GM23338 (cell line): ENCODE data around the gene PLCL1. TPM values are rescaled to one million over a fixed set of nuclear protein-coding genes. Genes with fewer than 3 reads are reported as not detected.

Experiments used
- ATAC-seq: fragments of 200-7000 bp; cut with Tn5 transposase; 3 replicates; pipeline ENCODE4 v1.9.1; 2020
- DNase-seq: peaks from one replicate; pipeline ENCODE4 v3.0.0-alpha.2; 2015; ENCODE audit warnings: low spot score
- H2AFZ ChIP-seq: fragments of 200-600 bp; sonication (generic); 2 replicates; pipeline ENCODE4 v1.8.0; 2016; ENCODE audit warnings: antibody characterized with exemption, mild to moderate bottlenecking, moderate library complexity
- H3F3A ChIP-seq: fragments of 200-600 bp; sonication (generic); replicated peaks from 2 replicates; pipeline ENCODE4 v1.8.0; 2017; ENCODE audit warnings: antibody characterized with exemption, mixed run types, low read depth
- H3K27ac ChIP-seq: fragments of 200-600 bp; sonication (generic); 2 replicates; pipeline ENCODE4 v1.6.1; 2016; ENCODE audit warnings: low read depth
- H3K27me3 ChIP-seq: fragments of 200-600 bp; sonication (generic); 2 replicates; pipeline ENCODE4 v1.8.0; 2016; ENCODE audit warnings: mild to moderate bottlenecking, mixed run types, moderate library complexity; ENCODE audit not compliant: insufficient read depth
- H3K36me3 ChIP-seq: fragments of 200-600 bp; sonication (generic); 2 replicates; pipeline ENCODE4 v1.8.0; 2016; ENCODE audit warnings: mild to moderate bottlenecking; ENCODE audit not compliant: insufficient read depth
- H3K4me1 ChIP-seq: fragments of 200-600 bp; sonication (generic); 2 replicates; pipeline ENCODE4 v1.8.0; 2016; ENCODE audit warnings: mild to moderate bottlenecking, moderate library complexity; ENCODE audit not compliant: insufficient read depth
- H3K4me2 ChIP-seq: fragments of 200-600 bp; sonication (generic); 2 replicates; pipeline ENCODE4 v1.7.1; 2017; ENCODE audit warnings: mixed run types
- H3K4me3 ChIP-seq: fragments of 200-600 bp; sonication (generic); 2 replicates; pipeline ENCODE4 v1.6.1; 2016; ENCODE audit warnings: mixed run types
- H3K79me2 ChIP-seq: fragments of 200-600 bp; sonication (generic); replicated peaks from 2 replicates; pipeline ENCODE4 v1.8.0; 2017; ENCODE audit warnings: mild to moderate bottlenecking; ENCODE audit not compliant: insufficient read depth
- H3K9me2 ChIP-seq: fragments of 200-600 bp; sonication (generic); 2 replicates; pipeline ENCODE4 v1.8.0; 2017; ENCODE audit not compliant: insufficient read depth
- H4K20me1 ChIP-seq: fragments of 200-600 bp; sonication (generic); replicated peaks from 2 replicates; pipeline ENCODE4 v1.8.0; 2017; ENCODE audit warnings: mild to moderate bottlenecking; ENCODE audit not compliant: insufficient read depth
- H3K27ac Mint-ChIP-seq: 2 replicates; pipeline ENCODE4 v1.8.0; 2020; ENCODE audit warnings: inconsistent platforms, mild to moderate bottlenecking, moderate library complexity, mixed read lengths
- H3K27me3 Mint-ChIP-seq: 3 replicates; pipeline ENCODE4 v1.8.0; 2022; ENCODE audit warnings: low read depth, mild to moderate bottlenecking, moderate library complexity, mixed read lengths, inconsistent platforms; ENCODE audit not compliant: insufficient read depth, poor library complexity
- H3K36me3 Mint-ChIP-seq: 3 replicates; pipeline ENCODE4 v1.8.0; 2021; ENCODE audit warnings: low read depth, mild to moderate bottlenecking, inconsistent platforms, moderate library complexity, mixed read lengths
- H3K4me1 Mint-ChIP-seq: 3 replicates; pipeline ENCODE4 v1.8.0; 2020; ENCODE audit warnings: mild to moderate bottlenecking, inconsistent platforms, mixed read lengths
- H3K4me3 Mint-ChIP-seq: 3 replicates; pipeline ENCODE4 v1.8.0; 2021; ENCODE audit warnings: moderate library complexity, mild to moderate bottlenecking, inconsistent platforms, mixed read lengths
- H3K9me3 Mint-ChIP-seq: 3 replicates; pipeline ENCODE4 v1.8.0; 2020; ENCODE audit warnings: moderate library complexity, mild to moderate bottlenecking, inconsistent platforms, mixed read lengths
- CREB1 ChIP-seq: fragments of 250-450 bp; sonication (Bioruptor Pico); IDR thresholded peaks from 2 replicates; pipeline ENCODE4 v1.5.0; 2020; ENCODE audit warnings: low read depth, mild to moderate bottlenecking, moderate library complexity
- EZH2 ChIP-seq: fragments of 200-600 bp; sonication (generic); IDR thresholded peaks from one replicate; pipeline ENCODE4 v1.8.0; 2017; ENCODE audit warnings: antibody characterized with exemption, mild to moderate bottlenecking, low read depth; ENCODE audit not compliant: unreplicated experiment
- EZH2phosphoT487 ChIP-seq: fragments of 200-600 bp; sonication (generic); IDR thresholded peaks from one replicate; pipeline ENCODE4 v1.8.1; 2018; ENCODE audit warnings: antibody characterized with exemption; ENCODE audit not compliant: unreplicated experiment
- JUNB ChIP-seq: IDR thresholded peaks from one replicate; pipeline ENCODE4 v1.6.1; 2016; ENCODE audit warnings: antibody characterized with exemption; ENCODE audit not compliant: unreplicated experiment
- NANOG ChIP-seq: IDR thresholded peaks from 2 replicates; pipeline ENCODE4 v1.6.1; 2016; ENCODE audit warnings: antibody characterized with exemption, borderline replicate concordance
- POLR2AphosphoS5 ChIP-seq: IDR thresholded peaks from 2 replicates; pipeline ENCODE4 v1.6.1; 2016; ENCODE audit warnings: antibody characterized with exemption, low read depth
- STAT1 ChIP-seq: IDR thresholded peaks from one replicate; pipeline ENCODE4 v1.6.1; 2016; ENCODE audit warnings: antibody characterized with exemption; ENCODE audit not compliant: unreplicated experiment
- ZNF114 ChIP-seq: fragments of 250-450 bp; sonication (Bioruptor Pico); IDR thresholded peaks from 2 replicates; pipeline ENCODE4 v1.5.0; 2020; ENCODE audit warnings: mild to moderate bottlenecking, moderate library complexity
- ZNF331 ChIP-seq: fragments of 250-450 bp; sonication (Bioruptor Pico); IDR thresholded peaks from 2 replicates; pipeline ENCODE4 v1.5.0; 2020; ENCODE audit warnings: low read depth, mild to moderate bottlenecking, moderate library complexity
- polyA plus RNA-seq: library from polyadenylated mRNA; unstranded; fragments of >200 nt; fragmentation: Nextera tagmentation; extraction: Ambion mirVana; gene quantifications from 2 replicates; pipeline ENCODE4 v1.2.1, GENCODE V29; 2016
- total RNA-seq: library from RNA; depleted of rRNA; stranded (reverse); fragments of >200 nt; shearing (Covaris generic); gene quantifications from 2 replicates; pipeline ENCODE4 v1.2.3, GENCODE V29; 2014
- TF ChIP-seq, protein P1 (sequence below), 2 experiments: fragments of 200-600 bp in 1 of 2; sonication (generic) in 1 of 2; conservative IDR thresholded peaks; 2 replicates each; pipeline versions ENCODE4 v1.5.1 to v1.6.1; 2016 to 2017; ENCODE audit warnings: antibody characterized with exemption in 2 of 2, low read depth in 2 of 2, mild to moderate bottlenecking in 2 of 2, moderate library complexity in 1 of 2
- TF ChIP-seq, protein P2 (sequence below): IDR thresholded peaks from one replicate; pipeline ENCODE4 v1.6.1; 2018; ENCODE audit warnings: antibody characterized with exemption; ENCODE audit not compliant: unreplicated experiment
- TF ChIP-seq, protein P3 (sequence below): IDR thresholded peaks from 2 replicates; pipeline ENCODE4 v1.6.1; 2016; ENCODE audit warnings: antibody characterized with exemption
- TF ChIP-seq, protein P4 (sequence below): fragments of 250-450 bp; sonication (Bioruptor Pico); IDR thresholded peaks from 2 replicates; pipeline ENCODE4 v1.5.0; 2020; ENCODE audit warnings: mild to moderate bottlenecking, moderate library complexity

The PLCL1 gene
- total and polyA plus RNA-seq, 2 experiments from 2014 or later = not detected

DNA sequence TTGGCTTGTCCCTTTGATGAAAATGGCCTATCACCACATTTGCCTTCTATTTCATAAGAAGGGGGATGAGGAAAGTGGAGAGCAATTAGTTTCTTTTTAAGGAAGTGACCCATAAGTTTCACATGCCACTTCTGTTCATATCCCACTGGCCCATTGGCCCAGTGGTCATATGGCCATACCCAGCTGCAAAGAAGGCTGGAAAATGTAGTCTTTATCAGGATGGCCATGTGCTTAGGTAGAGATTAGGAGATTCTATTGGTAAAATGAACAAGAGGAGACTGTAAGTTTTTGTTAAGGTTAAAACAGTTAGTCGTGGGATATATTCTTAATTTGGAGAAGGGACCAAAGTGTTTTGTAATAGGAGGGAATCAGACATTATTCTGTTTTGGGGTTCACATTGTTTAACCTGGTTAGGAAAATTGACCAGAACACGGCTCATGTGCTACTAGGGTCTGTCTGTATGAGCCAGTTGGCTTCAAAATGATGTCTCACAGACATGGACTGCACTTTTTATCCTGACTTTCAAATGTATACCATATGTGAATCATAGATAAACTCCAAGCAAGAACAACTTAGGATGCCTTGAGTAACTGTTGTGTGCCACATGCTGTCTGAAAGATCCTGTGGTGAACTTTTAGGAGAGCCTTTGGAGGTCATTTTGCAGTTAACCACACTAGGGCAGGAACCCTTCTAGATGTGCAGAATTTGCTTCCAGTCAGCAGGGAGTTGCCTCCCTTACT is 17.3 kb downstream of the PLCL1 start:
- Histone ChIP-seq H3K9me2 (peaks cover 7% of the 10 kb centered on the region; the same call in 1 of the 2 replicates), H4K20me1 (no peaks in the 10 kb centered on the region), H3K4me1 (peaks cover 7% of the 10 kb centered on the region), H3K4me3 (no peak overlapping the region), H3K27ac (no peak overlapping the region), H3F3A (no peaks in the 10 kb centered on the region), H2AFZ (no peak overlapping the region; the same call in 1 of the 2 replicates), H3K4me2 (no peak overlapping the region), H3K79me2 (no peaks in the 10 kb centered on the region), H3K36me3 (no peaks in the 10 kb centered on the region; the same call in 1 of the 2 replicates), H3K27me3 (no peaks in the 10 kb centered on the region)
- H3K4me1 Mint-ChIP-seq = peaks cover 7% of the 10 kb centered on the region; the same call in 2 of the 3 replicates
- TF ChIP-seq CREB1 (no peak), ZNF331 (CRISPR knock-in tag) (no peak), STAT1 (no peak), JUNB (no peak), EZH2 (no peak), EZH2phosphoT487 (no peak), ZNF114 (no peak), POLR2AphosphoS5 (no peak), NANOG (no peak)
- TF ChIP-seq, protein P1, sequence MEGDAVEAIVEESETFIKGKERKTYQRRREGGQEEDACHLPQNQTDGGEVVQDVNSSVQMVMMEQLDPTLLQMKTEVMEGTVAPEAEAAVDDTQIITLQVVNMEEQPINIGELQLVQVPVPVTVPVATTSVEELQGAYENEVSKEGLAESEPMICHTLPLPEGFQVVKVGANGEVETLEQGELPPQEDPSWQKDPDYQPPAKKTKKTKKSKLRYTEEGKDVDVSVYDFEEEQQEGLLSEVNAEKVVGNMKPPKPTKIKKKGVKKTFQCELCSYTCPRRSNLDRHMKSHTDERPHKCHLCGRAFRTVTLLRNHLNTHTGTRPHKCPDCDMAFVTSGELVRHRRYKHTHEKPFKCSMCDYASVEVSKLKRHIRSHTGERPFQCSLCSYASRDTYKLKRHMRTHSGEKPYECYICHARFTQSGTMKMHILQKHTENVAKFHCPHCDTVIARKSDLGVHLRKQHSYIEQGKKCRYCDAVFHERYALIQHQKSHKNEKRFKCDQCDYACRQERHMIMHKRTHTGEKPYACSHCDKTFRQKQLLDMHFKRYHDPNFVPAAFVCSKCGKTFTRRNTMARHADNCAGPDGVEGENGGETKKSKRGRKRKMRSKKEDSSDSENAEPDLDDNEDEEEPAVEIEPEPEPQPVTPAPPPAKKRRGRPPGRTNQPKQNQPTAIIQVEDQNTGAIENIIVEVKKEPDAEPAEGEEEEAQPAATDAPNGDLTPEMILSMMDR (conservative IDR thresholded peaks at IDR 0.05; ENCODE audit: low read depth in 2 of 2) = no peak
- TF ChIP-seq, protein P2, sequence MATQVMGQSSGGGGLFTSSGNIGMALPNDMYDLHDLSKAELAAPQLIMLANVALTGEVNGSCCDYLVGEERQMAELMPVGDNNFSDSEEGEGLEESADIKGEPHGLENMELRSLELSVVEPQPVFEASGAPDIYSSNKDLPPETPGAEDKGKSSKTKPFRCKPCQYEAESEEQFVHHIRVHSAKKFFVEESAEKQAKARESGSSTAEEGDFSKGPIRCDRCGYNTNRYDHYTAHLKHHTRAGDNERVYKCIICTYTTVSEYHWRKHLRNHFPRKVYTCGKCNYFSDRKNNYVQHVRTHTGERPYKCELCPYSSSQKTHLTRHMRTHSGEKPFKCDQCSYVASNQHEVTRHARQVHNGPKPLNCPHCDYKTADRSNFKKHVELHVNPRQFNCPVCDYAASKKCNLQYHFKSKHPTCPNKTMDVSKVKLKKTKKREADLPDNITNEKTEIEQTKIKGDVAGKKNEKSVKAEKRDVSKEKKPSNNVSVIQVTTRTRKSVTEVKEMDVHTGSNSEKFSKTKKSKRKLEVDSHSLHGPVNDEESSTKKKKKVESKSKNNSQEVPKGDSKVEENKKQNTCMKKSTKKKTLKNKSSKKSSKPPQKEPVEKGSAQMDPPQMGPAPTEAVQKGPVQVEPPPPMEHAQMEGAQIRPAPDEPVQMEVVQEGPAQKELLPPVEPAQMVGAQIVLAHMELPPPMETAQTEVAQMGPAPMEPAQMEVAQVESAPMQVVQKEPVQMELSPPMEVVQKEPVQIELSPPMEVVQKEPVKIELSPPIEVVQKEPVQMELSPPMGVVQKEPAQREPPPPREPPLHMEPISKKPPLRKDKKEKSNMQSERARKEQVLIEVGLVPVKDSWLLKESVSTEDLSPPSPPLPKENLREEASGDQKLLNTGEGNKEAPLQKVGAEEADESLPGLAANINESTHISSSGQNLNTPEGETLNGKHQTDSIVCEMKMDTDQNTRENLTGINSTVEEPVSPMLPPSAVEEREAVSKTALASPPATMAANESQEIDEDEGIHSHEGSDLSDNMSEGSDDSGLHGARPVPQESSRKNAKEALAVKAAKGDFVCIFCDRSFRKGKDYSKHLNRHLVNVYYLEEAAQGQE = no peak
- TF ChIP-seq, protein P3, sequence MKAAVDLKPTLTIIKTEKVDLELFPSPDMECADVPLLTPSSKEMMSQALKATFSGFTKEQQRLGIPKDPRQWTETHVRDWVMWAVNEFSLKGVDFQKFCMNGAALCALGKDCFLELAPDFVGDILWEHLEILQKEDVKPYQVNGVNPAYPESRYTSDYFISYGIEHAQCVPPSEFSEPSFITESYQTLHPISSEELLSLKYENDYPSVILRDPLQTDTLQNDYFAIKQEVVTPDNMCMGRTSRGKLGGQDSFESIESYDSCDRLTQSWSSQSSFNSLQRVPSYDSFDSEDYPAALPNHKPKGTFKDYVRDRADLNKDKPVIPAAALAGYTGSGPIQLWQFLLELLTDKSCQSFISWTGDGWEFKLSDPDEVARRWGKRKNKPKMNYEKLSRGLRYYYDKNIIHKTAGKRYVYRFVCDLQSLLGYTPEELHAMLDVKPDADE = no peak
- TF ChIP-seq, protein P4, sequence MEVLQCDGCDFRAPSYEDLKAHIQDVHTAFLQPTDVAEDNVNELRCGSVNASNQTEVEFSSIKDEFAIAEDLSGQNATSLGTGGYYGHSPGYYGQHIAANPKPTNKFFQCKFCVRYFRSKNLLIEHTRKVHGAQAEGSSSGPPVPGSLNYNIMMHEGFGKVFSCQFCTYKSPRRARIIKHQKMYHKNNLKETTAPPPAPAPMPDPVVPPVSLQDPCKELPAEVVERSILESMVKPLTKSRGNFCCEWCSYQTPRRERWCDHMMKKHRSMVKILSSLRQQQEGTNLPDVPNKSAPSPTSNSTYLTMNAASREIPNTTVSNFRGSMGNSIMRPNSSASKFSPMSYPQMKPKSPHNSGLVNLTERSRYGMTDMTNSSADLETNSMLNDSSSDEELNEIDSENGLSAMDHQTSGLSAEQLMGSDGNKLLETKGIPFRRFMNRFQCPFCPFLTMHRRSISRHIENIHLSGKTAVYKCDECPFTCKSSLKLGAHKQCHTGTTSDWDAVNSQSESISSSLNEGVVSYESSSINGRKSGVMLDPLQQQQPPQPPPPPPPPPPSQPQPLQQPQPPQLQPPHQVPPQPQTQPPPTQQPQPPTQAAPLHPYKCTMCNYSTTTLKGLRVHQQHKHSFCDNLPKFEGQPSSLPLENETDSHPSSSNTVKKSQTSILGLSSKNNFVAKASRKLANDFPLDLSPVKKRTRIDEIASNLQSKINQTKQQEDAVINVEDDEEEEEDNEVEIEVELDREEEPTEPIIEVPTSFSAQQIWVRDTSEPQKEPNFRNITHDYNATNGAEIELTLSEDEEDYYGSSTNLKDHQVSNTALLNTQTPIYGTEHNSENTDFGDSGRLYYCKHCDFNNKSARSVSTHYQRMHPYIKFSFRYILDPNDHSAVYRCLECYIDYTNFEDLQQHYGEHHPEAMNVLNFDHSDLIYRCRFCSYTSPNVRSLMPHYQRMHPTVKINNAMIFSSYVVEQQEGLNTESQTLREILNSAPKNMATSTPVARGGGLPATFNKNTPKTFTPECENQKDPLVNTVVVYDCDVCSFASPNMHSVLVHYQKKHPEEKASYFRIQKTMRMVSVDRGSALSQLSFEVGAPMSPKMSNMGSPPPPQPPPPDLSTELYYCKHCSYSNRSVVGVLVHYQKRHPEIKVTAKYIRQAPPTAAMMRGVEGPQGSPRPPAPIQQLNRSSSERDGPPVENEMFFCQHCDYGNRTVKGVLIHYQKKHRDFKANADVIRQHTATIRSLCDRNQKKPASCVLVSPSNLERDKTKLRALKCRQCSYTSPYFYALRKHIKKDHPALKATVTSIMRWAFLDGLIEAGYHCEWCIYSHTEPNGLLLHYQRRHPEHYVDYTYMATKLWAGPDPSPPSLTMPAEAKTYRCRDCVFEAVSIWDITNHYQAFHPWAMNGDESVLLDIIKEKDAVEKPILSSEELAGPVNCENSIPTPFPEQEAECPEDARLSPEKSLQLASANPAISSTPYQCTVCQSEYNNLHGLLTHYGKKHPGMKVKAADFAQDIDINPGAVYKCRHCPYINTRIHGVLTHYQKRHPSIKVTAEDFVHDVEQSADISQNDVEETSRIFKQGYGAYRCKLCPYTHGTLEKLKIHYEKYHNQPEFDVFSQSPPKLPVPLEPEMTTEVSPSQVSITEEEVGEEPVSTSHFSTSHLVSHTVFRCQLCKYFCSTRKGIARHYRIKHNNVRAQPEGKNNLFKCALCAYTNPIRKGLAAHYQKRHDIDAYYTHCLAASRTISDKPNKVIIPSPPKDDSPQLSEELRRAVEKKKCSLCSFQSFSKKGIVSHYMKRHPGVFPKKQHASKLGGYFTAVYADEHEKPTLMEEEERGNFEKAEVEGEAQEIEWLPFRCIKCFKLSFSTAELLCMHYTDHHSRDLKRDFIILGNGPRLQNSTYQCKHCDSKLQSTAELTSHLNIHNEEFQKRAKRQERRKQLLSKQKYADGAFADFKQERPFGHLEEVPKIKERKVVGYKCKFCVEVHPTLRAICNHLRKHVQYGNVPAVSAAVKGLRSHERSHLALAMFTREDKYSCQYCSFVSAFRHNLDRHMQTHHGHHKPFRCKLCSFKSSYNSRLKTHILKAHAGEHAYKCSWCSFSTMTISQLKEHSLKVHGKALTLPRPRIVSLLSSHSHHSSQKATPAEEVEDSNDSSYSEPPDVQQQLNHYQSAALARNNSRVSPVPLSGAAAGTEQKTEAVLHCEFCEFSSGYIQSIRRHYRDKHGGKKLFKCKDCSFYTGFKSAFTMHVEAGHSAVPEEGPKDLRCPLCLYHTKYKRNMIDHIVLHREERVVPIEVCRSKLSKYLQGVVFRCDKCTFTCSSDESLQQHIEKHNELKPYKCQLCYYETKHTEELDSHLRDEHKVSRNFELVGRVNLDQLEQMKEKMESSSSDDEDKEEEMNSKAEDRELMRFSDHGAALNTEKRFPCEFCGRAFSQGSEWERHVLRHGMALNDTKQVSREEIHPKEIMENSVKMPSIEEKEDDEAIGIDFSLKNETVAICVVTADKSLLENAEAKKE = no peak
- no peak overlapping the region for H3K4me3 Mint-ChIP-seq
- no peak overlapping the region for H3K27ac Mint-ChIP-seq
- H3K9me3 Mint-ChIP-seq = no peaks in the 10 kb centered on the region
- H3K27me3 Mint-ChIP-seq = peaks cover 2% of the 10 kb centered on the region
- no peak for ATAC-seq
- DNase-seq = no peak
- no peaks in the 10 kb centered on the region for H3K36me3 Mint-ChIP-seq
